Hepatocyte (in vitro differentiated cells): ENCODE data around the gene CRYBB3. TPM values are rescaled to one million over a fixed set of nuclear protein-coding genes. Genes with fewer than 3 reads are reported as not detected.

Source experiments
- DNase-seq: peaks from one replicate; pipeline ENCODE4 v3.0.0-alpha.2; 2016; ENCODE audit warnings: low spot score
- H2AFZ ChIP-seq: fragments of 200-600 bp; sonication (generic); 2 replicates; pipeline ENCODE4 v1.6.0; 2016; ENCODE audit warnings: antibody characterized with exemption, mild to moderate bottlenecking
- H3K27ac ChIP-seq: fragments of 200-600 bp; sonication (generic); 2 replicates; pipeline ENCODE4 v1.5.1; 2016; ENCODE audit warnings: mild to moderate bottlenecking
- H3K27me3 ChIP-seq: fragments of 200-600 bp; sonication (generic); 2 replicates; pipeline ENCODE4 v1.6.1; 2016
- H3K36me3 ChIP-seq: fragments of 200-600 bp; sonication (generic); replicated peaks from 2 replicates; pipeline ENCODE4 v1.5.1; 2016; ENCODE audit warnings: low read depth; ENCODE audit not compliant: insufficient read depth
- H3K4me1 ChIP-seq: fragments of 200-600 bp; sonication (generic); 2 replicates; pipeline ENCODE4 v1.5.1; 2016; ENCODE audit warnings: mild to moderate bottlenecking, moderate library complexity; ENCODE audit not compliant: insufficient read depth
- H3K4me2 ChIP-seq: fragments of 200-600 bp; sonication (generic); 2 replicates; pipeline ENCODE4 v1.6.0; 2016
- H3K4me3 ChIP-seq: fragments of 200-600 bp; sonication (generic); 2 replicates; pipeline ENCODE4 v1.5.1; 2016; ENCODE audit warnings: mild to moderate bottlenecking
- H3K79me2 ChIP-seq: fragments of 200-600 bp; sonication (generic); 2 replicates; pipeline ENCODE4 v1.6.0; 2017; ENCODE audit warnings: mild to moderate bottlenecking
- H3K9me2 ChIP-seq: fragments of 200-600 bp; sonication (generic); replicated peaks from 2 replicates; pipeline ENCODE4 v1.6.0; 2017; ENCODE audit warnings: mild to moderate bottlenecking; ENCODE audit not compliant: insufficient read depth
- H3K9me3 ChIP-seq: fragments of 200-600 bp; sonication (generic); 2 replicates; pipeline ENCODE4 v1.5.1; 2016; ENCODE audit warnings: low read depth, mild to moderate bottlenecking
- H4K20me1 ChIP-seq: fragments of 200-600 bp; sonication (generic); 2 replicates; pipeline ENCODE4 v1.6.0; 2016; ENCODE audit warnings: mild to moderate bottlenecking; ENCODE audit not compliant: insufficient read depth, poor library complexity, severe bottlenecking
- EZH2 ChIP-seq: fragments of 200-600 bp; sonication (generic); IDR thresholded peaks from 2 replicates; pipeline ENCODE4 v1.6.1; 2016; ENCODE audit warnings: antibody characterized with exemption, mild to moderate bottlenecking, borderline replicate concordance
- EZH2phosphoT487 ChIP-seq: fragments of 200-600 bp; sonication (generic); IDR thresholded peaks from one replicate; pipeline ENCODE4 v1.6.1; 2018; ENCODE audit warnings: antibody characterized with exemption, mild to moderate bottlenecking, low read depth, moderate library complexity; ENCODE audit not compliant: unreplicated experiment, severe bottlenecking
- WGBS: methylation state at CpG from one replicate; pipeline ENCODE4 v1.1.6; 2016; ENCODE audit warnings: low lambda C conversion rate; ENCODE audit errors: missing lambda C conversion rate; 5-methylcytosine and 5-hydroxymethylcytosine counted together
- polyA plus RNA-seq: library from polyadenylated mRNA; unstranded; fragments of >200 nt; fragmentation: Nextera tagmentation; extraction: Ambion mirVana; gene quantifications from 2 replicates; pipeline ENCODE4 v1.2.1, GENCODE V29; 2016
- total RNA-seq: library from RNA; depleted of rRNA; stranded (reverse); fragments of >200 nt; gene quantifications from 2 replicates; pipeline ENCODE4 v1.2.3, GENCODE V29; 2014
- TF ChIP-seq, protein P1 (sequence below): fragments of 200-600 bp; sonication (generic); IDR thresholded peaks from 2 replicates; pipeline ENCODE4 v1.5.1; 2016; ENCODE audit warnings: antibody characterized with exemption, mild to moderate bottlenecking; ENCODE audit not compliant: poor library complexity

CRYBB3 gene
- total and polyA plus RNA-seq, 2 experiments from 2014 or later, result not detected

DNA sequence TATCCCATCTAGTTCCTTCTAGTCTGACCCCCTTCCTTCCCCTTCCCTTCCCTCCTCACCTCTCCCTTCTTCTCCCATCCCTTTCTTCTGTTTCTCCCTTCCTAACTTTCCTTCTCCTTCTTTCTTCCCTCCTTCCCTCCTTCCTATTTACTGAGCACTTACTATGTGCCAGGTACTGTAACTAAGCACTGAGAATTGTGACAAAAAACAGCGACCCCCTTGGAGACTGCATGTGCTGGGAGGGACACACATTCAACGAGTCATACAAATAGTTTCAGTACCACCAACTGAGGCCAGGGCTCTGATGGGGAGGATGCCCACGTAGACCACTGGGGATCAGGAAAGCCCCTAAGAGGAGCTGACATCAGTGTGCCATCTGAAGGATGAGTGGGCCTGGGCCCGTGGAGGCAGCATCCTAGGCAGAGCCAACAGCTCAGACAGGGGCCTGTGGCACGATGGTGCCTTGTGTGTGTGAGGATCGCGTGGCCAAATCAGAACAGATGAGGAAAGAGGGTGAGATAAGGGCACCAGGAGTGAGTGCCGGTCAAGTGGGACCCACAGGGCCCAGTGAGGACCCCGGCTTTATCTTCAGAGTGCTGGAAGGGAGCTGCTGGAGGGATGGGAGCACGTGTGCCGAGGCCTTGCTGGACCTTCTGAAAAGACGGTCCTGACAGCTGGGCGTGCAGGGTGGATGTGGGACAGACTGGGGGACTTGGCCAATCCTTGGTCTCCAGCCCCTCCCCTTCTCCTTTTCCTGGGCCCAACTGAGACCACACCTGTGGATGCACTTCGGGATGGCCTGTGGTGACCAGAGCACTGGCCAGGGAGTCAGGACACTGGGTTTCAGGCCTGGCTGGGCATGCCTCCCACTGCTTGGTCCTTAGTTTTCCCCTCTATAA lies 38.4 kb upstream of the CRYBB3 start:
- H3K4me1 ChIP-seq, result no peaks in the 10 kb centered on the region
- H3K9me2 ChIP-seq, result no peaks in the 10 kb centered on the region
- no peaks in the 10 kb centered on the region for H3K36me3 ChIP-seq
- no peaks in the 10 kb centered on the region for H3K9me3 ChIP-seq
- peaks cover 3% of the 10 kb centered on the region for H3K79me2 ChIP-seq
- WGBS, result 92% methylated on average over 14 of the region's 14 CpGs
- H3K4me3 ChIP-seq, result no peak overlapping the region
- peaks cover 9% of the 10 kb centered on the region for H4K20me1 ChIP-seq
- no peak overlapping the region for H3K4me2 ChIP-seq
- H2AFZ ChIP-seq, result no peak overlapping the region
- TF ChIP-seq EZH2, result no peak
- no peak for TF ChIP-seq EZH2phosphoT487
- TF ChIP-seq, protein P1, sequence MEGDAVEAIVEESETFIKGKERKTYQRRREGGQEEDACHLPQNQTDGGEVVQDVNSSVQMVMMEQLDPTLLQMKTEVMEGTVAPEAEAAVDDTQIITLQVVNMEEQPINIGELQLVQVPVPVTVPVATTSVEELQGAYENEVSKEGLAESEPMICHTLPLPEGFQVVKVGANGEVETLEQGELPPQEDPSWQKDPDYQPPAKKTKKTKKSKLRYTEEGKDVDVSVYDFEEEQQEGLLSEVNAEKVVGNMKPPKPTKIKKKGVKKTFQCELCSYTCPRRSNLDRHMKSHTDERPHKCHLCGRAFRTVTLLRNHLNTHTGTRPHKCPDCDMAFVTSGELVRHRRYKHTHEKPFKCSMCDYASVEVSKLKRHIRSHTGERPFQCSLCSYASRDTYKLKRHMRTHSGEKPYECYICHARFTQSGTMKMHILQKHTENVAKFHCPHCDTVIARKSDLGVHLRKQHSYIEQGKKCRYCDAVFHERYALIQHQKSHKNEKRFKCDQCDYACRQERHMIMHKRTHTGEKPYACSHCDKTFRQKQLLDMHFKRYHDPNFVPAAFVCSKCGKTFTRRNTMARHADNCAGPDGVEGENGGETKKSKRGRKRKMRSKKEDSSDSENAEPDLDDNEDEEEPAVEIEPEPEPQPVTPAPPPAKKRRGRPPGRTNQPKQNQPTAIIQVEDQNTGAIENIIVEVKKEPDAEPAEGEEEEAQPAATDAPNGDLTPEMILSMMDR, result no peak
- DNase-seq, result no peak
- H3K27ac ChIP-seq, result no peak overlapping the region
- no peaks in the 10 kb centered on the region for H3K27me3 ChIP-seq

DNA sequence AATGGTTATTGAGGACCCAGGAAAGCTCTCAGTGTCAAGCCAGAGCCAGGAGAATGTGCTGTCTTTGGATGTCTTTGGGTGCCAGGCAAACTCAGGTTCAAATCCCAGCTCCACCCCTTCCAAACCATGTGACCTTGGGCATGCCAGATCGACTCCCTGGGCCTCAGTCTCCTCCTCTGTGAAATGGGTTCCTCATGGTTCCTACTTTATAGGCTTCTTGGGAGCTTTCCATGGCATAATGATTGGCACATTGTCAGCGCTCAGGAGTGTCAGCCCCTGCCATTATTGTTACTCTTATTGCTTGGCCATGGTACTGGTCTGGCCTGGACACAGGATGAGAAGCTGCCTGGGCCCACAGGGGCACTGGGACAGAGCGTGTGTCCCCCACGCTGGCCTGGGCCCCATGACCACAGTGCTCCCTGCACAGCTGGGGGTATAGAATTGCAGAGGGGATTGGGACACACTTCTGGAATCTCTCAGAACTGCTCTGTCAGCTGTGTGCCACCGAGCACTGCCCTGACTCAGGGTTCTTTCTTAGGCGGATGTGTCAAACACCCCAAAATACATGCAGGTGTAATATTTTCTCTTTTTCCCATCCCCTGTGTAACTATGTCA lies 37.6 kb upstream of the CRYBB3 start:
- H3K4me2 ChIP-seq, result no peak overlapping the region
- no peak for DNase-seq
- WGBS, result 93% methylated on average over 6 of the region's 6 CpGs
- no peak overlapping the region for H3K27ac ChIP-seq
- no peak overlapping the region for H2AFZ ChIP-seq
- peaks cover 3% of the 10 kb centered on the region for H3K79me2 ChIP-seq
- H3K27me3 ChIP-seq, result no peaks in the 10 kb centered on the region
- no peaks in the 10 kb centered on the region for H3K4me1 ChIP-seq
- H3K36me3 ChIP-seq, result no peaks in the 10 kb centered on the region
- TF ChIP-seq EZH2 (no peak), EZH2phosphoT487 (no peak)
- TF ChIP-seq, protein P1, result no peak
- H3K9me3 ChIP-seq, result no peaks in the 10 kb centered on the region
- H3K9me2 ChIP-seq, result no peaks in the 10 kb centered on the region
- no peak overlapping the region for H3K4me3 ChIP-seq
- peaks cover 11% of the 10 kb centered on the region for H4K20me1 ChIP-seq

DNA sequence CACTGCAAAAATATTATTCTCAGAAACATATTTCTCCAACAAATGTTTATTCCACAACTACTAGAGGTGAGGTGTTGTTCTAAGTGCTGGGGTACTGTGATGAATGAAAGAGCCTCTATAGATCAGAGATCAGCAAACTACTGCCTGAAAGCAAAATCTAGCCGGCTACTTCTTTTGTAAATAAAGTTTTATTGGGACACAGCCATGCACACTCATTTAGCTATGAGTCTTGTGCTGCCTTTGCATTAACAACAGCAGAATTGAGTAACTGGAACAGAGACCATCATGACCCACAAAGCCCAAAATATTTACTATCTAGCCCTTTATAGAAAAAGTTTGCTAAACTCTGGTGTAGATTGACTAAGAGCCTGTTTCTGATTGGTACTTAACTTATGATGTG lies 37.1 kb upstream of the CRYBB3 start:
- H2AFZ ChIP-seq, result no peak overlapping the region
- TF ChIP-seq, protein P1, result no peak
- TF ChIP-seq EZH2, result no peak
- WGBS, result 83% methylated on average over 1 of the region's 1 CpG
- H3K4me2 ChIP-seq, result no peak overlapping the region
- H3K4me3 ChIP-seq, result no peak overlapping the region
- H3K27me3 ChIP-seq, result no peaks in the 10 kb centered on the region
- H3K36me3 ChIP-seq, result no peaks in the 10 kb centered on the region
- H3K9me2 ChIP-seq, result no peaks in the 10 kb centered on the region
- no peak overlapping the region for H3K27ac ChIP-seq
- no peaks in the 10 kb centered on the region for H3K9me3 ChIP-seq
- H4K20me1 ChIP-seq, result peaks cover 11% of the 10 kb centered on the region
- no peak for DNase-seq
- H3K4me1 ChIP-seq, result no peaks in the 10 kb centered on the region
- H3K79me2 ChIP-seq, result peaks cover 3% of the 10 kb centered on the region
